Astrocyte of the cerebellum (primary cell): Measurements from ENCODE around the gene SLC2A5.

Source experiments
- DNase-seq: peaks from one replicate; pipeline ENCODE4 v3.0.0-alpha.2; 2011; ENCODE audit warnings: low read depth
- H3K4me3 ChIP-seq: 2 replicates; pipeline ENCODE4 v1.5.1; 2011; ENCODE audit warnings: mild to moderate bottlenecking, low read depth, low read length, moderate library complexity
- CTCF ChIP-seq: IDR thresholded peaks from 2 replicates; pipeline ENCODE4 v1.5.1; 2012; ENCODE audit warnings: low read length, low read depth, moderate library complexity, mild to moderate bottlenecking; ENCODE audit errors: missing control alignments
- in situ Hi-C: cut with HindIII; loops from 2 replicates; pipeline ENCODE4 v1.10.0; 2017; ENCODE audit warnings: low sequenced_read_pairs

The SLC2A5 gene

GRCh38 chr1:9066945-9067807, 2.3 kb downstream of the SLC2A5 start:
- no peak overlapping the region for H3K4me3 ChIP-seq
- in situ Hi-C loops: no loop called here
- peak; percentile 16 for TF ChIP-seq CTCF
- peak; percentile 32 for DNase-seq

DNA sequence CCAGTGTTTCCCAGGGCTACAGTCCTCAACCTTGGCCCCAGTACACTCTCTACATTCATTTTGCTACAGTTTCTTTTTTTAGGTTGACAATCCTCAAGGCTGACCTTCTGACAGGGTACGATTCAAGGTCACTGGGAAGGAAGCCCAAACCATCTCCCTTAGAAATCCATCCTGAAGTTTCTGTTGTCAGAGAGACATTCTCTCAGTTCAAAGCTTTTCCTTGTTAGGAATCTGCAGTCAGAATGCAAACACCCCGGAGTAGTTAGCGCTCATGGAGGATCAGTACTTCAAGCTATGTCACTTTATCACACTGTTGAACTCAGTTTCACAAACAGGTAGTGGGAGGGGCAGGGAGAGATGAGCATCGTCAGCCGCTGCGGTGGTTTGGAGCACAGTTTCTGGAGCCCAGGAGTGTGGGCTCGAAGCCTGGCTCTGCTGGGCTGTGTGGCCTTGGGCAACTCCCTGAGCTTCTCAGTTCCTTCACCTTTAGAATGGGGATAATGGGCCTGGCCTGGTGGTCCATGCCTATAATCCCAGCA, 4.2 kb downstream of the SLC2A5 start:
- no peak for TF ChIP-seq CTCF
- H3K4me3 ChIP-seq: no peak overlapping the region
- DNase-seq: no peak
- in situ Hi-C loops: no loop called here

DNA sequence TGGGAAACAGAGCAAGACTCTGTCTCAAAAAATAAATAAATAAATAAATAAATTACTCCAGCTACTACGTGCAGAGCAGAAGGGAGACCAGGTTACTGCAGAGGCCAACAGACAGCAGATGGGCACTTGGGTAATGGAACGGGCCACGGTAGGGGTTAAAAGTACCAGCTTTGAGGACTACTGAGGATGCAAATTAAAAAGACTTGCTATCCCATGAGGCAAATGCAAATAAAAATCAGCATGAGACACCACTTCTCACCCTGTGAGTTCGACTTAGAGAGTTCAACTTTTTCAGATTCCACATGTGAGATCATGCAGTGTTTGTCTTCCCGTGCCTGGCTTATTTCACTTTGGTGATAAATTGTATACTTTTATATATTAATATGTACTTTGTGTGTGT, 6.6 kb downstream of the SLC2A5 start:
- no peak for DNase-seq
- in situ Hi-C loops: no loop called here
- H3K4me3 ChIP-seq: no peak overlapping the region
- no peak for TF ChIP-seq CTCF

GRCh38 chr1:9062021-9062471, 7.4 kb downstream of the SLC2A5 start:
- TF ChIP-seq CTCF: no peak
- no peak overlapping the region for H3K4me3 ChIP-seq
- in situ Hi-C loops: no loop called here
- peak; percentile 47 for DNase-seq

DNA sequence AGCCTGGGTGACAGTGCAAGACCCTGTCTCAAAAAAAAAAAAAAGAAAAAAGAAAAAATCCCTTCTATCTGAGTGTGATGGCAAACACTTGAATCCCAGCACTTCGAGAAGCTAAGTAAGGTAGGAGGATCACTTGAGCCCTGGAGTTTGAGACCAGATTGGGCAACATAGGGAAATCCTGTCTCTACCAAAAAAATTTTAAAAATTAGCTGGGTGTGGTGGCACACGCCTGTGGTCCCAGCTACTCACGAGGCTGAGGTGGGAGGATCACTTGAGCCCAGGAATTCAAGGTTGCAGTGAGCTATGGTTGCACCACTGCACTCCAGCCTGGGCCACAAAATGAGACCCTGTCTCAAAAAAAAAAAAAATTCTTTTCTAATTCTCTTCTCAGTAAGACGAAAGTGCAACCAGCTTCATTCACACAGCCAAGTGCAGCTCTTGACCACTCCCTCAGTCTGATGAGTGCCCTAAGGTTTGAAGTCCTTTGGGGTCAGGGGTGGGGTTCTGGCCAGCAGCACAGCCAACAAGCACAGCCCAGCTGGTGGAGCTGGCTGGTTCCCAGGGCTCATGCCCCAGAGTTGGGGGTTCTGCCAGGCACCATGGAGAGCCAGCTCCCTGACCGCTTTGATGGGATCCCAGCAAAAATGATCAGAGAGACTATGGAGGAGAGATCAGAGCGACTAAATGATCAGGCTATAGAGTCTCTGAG, 8.0 kb downstream of the SLC2A5 start:
- in situ Hi-C loops: no loop called here
- no peak for DNase-seq
- TF ChIP-seq CTCF: no peak
- H3K4me3 ChIP-seq: no peak overlapping the region

GRCh38 chr1:9059891-9060744, 9.3 kb downstream of the SLC2A5 start:
- DNase-seq: no peak
- in situ Hi-C loops: no loop called here
- H3K4me3 ChIP-seq: no peak overlapping the region
- no peak for TF ChIP-seq CTCF
